NCI-H345 (cell line): ENCODE results near the gene TTC28.

Source experiments
- DNase-seq: peaks from one replicate; lab custom pipeline; 2025; lab: John Stamatoyannopoulos, UW

TTC28 gene

DNA sequence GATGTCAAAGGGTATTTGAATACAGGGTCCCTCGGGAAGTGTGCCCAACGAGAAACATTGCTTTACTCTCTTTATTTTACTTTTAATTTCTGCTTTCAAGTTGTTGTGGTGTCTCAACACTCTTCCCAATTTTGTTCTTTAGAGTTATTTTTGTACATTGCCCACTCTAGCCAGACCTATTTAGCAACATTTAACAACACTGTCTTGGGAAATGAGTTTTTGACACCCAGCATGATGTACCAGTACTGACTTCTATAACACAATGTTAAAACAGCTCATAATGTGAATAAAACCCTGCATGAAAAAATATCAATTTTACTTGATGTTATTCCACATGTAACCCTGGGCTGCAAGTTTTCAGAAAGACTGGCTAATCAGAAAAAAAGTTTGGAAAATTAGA lies 410.4 kb downstream of the TTC28 start:
- DNase-seq: no peak

- DNase-seq: no peak
Observed at GRCh38 chr22:28268850-28269249, 410.8 kb downstream of the TTC28 start.

DNA sequence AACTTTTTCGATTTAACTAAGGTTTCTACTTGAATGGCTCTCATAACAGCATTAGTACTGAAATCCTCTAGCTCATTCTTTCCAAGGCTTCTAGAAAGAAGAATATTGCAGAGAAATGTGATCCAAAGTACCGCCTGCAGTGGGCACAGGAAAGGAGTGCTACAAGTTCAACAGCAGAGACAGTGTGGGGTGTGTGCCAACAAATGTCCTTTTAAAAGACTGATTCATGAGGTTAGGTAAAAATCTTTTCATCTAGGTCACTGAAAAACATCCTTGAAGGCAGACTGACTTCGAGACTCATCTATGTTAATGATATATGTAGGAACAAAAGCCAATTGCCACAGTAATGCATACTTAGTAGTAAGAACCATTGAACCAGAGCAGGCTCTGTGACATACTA lies 411.5 kb downstream of the TTC28 start:
- DNase-seq: no peak

DNA sequence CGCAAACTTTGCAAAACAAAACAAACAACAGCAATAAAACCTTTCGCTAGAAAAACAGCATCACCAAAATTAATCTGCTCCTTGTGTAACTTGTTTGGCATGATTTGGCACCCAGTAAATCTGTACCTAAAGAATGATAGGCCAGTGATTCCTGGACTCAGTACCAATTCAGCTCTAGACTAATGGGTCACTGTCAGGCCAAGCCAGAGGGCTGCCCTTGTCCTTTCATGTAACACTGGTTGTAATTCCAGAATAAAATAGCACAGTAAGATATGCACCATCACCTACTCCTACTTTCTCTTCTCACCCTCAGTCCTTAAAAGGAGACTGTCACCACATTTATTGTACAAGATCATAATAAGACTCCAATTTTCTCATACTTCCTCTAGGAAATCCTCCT lies 419.0 kb downstream of the TTC28 start:
- no peak for DNase-seq

- no peak for DNase-seq
Observed at GRCh38 chr22:28259774-28260312, 419.8 kb downstream of the TTC28 start.

DNA sequence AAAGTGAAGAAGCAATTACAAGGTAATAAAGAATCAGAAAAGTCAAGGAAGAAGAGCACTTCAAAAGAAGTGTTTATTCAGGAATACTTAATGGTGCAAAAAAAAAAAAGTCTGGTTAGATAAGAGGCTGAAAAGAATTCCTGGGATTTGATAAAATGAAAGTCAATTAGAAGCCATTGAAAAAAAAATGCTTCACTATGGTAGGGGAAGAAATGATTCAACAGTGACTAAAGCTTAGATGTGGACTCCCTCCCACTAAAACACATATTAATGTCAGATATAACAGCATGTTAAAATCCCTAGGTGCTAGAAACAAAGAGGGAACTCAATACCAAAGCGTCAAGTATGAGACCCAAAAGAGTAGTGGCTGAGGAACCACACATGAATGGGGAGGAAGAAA lies 425.2 kb downstream of the TTC28 start:
- DNase-seq: no peak

- no peak for DNase-seq
Observed at GRCh38 chr22:28252539-28252938, 427.1 kb downstream of the TTC28 start.

GRCh38 chr22:28250036-28250695 lies 429.5 kb downstream of the TTC28 start:
- no peak for DNase-seq

- DNase-seq: no peak
Observed at GRCh38 chr22:28249402-28249801, 430.2 kb downstream of the TTC28 start.

- DNase-seq: peak; percentile 59
Observed at GRCh38 chr22:28247667-28248363, 431.8 kb downstream of the TTC28 start.

DNA sequence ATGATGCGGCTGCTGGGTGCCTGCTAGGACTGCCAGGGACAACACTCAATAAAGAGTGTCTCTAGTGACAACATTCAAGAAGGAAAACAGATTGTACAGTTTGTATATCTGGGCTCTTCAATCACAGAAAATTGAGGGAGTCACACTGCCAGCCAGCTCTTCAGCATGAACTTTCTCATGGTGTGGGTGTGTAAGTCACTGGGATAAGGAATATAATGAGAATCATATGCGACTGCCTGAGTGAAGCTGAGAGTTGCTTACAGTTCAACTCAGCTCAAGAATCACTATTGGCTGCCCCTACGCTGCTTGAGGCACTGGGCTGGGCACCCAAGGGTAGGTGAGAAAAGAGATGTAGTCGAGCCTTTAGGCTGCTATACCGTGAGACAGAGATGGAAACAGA lies 432.5 kb downstream of the TTC28 start:
- no peak for DNase-seq

DNA sequence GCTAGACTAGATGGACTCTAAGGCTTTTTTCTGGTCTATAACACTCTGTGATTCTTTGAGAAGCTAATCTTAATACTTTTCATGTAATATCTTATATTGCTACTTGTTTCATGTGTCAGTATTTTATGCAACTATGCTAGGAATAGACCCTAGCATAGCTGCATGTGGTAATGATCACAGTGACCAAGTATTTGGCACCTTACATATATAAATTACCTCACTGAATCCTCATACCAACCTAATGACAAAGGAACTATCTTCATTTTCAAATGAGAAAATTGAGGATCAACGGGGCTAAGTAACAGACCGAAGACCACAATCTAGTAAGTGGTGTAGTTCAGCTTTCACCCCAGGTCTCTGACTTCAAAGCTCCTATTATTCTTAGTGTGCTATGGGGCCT lies 433.2 kb downstream of the TTC28 start:
- DNase-seq: no peak

DNA sequence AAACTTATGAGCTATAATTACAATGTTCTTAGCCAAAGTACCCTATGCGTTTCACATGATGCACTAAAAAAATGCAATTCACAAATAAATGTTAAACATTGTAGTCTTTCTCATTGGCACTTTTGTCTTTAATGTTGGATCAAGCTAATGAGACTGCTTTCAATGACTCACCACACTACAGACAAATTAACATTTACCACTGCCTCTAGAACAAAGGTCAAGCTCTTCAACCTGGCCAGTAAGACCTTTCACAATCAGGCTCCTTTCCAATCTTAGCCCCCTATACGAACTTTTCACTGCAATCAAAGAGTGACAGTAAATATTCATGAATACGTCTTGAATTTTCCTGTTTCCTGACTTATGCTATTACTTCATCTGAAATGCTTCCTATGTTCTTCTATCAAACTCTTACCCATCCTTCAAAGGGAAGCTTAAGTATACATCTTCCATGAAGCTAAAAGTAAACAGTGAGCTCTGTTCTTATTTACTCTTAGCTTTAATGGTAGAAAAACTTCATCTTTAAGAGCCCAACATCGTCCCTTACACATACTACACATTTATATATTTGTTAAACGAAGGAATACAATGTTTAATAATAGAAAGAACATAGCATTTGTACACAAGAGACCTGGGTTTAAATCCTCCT lies 433.9 kb downstream of the TTC28 start:
- no peak for DNase-seq

- no peak for DNase-seq
Observed at GRCh38 chr22:28244757-28245156, 434.9 kb downstream of the TTC28 start.

DNA sequence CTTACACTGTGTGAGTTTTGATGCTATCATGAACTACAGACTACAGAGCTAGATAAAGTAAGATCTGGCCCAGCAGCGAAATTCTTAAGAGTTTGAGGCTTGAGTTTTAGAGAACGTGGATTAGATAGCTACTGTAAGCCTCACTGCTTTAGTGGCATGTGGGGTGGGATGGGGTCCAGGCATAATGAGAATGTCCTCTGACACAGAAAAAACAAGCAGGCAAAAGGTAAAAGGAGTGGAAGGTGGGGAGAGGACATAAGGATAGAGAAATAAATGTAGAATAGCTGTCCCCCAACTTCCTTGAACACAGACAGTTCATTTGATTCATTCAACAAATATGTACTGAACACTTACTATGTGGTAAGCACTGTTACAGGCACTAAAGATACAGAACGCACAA lies 436.1 kb downstream of the TTC28 start:
- DNase-seq: no peak

- no peak for DNase-seq
Observed at GRCh38 chr22:28241656-28242290, 437.9 kb downstream of the TTC28 start.

DNA sequence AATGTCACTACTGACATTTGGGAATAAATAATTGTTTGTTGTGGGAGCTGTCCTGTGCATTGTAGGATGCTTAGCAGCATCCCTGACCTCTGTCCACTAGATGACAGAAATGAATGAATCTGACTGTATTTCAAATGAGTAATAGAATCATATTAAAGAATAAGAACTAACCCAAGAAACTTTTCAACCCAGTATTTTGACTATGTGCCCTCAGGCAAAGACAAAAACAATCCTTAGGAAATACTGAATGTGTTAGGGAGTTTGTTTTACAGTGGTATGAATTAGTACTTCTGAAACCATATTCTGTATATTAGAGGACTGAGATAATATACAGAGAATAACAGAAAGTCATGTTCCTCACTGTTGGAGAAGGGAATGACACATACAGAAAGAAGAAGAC lies 439.7 kb downstream of the TTC28 start:
- no peak for DNase-seq

DNA sequence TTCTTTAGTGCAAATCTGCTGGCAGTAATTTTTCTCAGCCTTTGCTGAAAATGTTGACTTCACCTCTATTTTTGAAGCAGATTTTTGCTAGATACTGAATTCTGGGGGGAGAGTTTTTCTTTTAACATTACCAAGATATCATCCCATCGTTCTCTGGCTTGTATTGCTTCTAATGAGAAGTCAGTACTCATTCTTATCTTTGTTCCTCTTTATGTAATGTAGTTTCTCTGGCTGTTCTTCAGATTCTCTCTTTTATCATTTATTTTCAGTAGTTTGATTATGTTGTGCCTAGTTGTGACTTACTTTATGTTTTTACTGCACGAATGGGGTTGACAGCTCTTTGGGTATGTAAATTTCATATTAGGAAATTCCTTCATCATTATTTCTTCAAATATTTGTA lies 441.9 kb downstream of the TTC28 start:
- no peak for DNase-seq

DNA sequence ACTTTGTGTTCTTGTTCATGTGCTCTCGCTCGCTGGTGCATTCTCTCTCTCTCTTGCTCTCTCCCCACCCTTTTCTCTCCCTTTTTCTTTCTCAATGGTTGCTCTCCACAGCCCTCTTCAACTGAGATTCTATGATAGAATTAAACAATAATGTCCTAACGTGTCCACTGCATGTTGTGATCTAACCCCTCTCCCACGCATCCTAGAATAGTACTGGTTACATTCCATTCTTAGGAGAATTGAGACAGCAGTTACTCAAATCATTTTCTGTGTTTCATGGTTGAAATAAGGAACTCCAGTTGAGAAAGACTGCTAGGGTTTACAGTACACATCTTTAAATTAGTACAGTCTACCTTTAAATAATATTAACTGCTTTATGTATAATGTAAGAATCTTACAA lies 442.5 kb downstream of the TTC28 start:
- DNase-seq: no peak

GRCh38 chr22:28232204-28232603 lies 447.4 kb downstream of the TTC28 start:
- no peak for DNase-seq

DNA sequence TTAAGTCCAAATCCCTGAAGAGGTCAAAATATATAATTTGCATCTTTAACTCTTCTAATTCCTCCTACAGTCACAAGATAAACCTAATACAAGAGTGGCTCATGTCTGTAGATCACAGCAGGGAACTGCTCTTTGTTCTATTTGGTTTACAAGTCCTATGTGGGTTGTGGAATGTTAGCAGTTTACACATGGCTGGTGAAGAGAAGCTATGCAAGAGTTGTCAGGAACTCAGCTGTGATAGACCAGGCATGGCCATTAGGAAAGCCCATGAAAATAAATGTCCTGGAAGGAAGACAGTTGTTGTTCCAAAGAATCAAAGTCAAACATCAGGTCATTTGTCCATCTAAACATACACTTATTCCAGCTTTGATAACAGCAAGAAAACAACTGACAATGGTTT lies 448.2 kb downstream of the TTC28 start:
- DNase-seq: peak; percentile 31

DNA sequence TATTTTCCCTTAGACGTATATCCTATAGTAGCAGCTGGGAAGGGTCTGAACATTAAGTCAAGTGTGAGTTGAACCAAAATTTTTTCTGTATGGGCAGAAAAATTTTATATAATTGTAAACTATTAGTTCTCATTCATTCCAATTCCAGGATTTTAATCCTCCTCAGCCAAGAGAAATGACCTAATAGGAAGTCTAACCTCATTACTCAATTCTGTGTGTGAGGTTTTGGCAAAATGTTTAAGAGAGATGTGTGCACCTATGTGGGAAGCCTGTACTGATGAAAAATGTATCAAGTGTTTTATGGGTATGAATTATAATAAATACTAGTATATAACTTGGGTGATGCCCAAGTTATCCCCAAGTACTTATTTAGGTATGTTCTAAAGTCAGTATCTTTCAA lies 449.0 kb downstream of the TTC28 start:
- DNase-seq: no peak
